MM.1S (cell line): ENCODE measurements around the gene HOXD9.

Experiments
- DNase-seq: peaks from one replicate; pipeline ENCODE4 v3.0.0-alpha.2; 2015
- H2AFZ ChIP-seq: fragments of 300-600 bp; sonication (generic); 2 replicates; pipeline ENCODE4 v1.6.0; 2016; ENCODE audit warnings: antibody characterized with exemption, low read length
- H3F3A ChIP-seq: fragments of 300-600 bp; sonication (generic); 2 replicates; pipeline ENCODE4 v1.6.1; 2016; ENCODE audit warnings: mild to moderate bottlenecking, antibody characterized with exemption, low read length, moderate library complexity, mixed read lengths; ENCODE audit not compliant: insufficient read depth
- H3K27ac ChIP-seq: fragments of 300-600 bp; sonication (generic); 2 replicates; pipeline ENCODE4 v1.5.1; 2016; ENCODE audit warnings: mild to moderate bottlenecking, low read length
- H3K27me3 ChIP-seq: fragments of 300-600 bp; sonication (generic); replicated peaks from 2 replicates; pipeline ENCODE4 v1.6.0; 2016; ENCODE audit warnings: low read length; ENCODE audit not compliant: insufficient read depth
- H3K36me3 ChIP-seq: fragments of 300-600 bp; sonication (generic); replicated peaks from 2 replicates; pipeline ENCODE4 v1.6.1; 2016; ENCODE audit warnings: mild to moderate bottlenecking, low read length, mixed read lengths; ENCODE audit not compliant: insufficient read depth
- H3K4me1 ChIP-seq: fragments of 300-600 bp; sonication (generic); 2 replicates; pipeline ENCODE4 v1.6.1; 2016; ENCODE audit warnings: low read length, mixed read lengths
- H3K4me2 ChIP-seq: fragments of 300-600 bp; sonication (generic); 2 replicates; pipeline ENCODE4 v1.6.0; 2016; ENCODE audit warnings: low read depth, low read length
- H3K4me3 ChIP-seq: fragments of 300-600 bp; sonication (generic); 2 replicates; pipeline ENCODE4 v1.5.1; 2016; ENCODE audit warnings: low read length, mixed read lengths
- H3K79me2 ChIP-seq: fragments of 300-600 bp; sonication (generic); 2 replicates; pipeline ENCODE4 v1.6.1; 2016; ENCODE audit warnings: mixed run types, low read length, mixed read lengths
- H3K9ac ChIP-seq: fragments of 300-600 bp; sonication (generic); 2 replicates; pipeline ENCODE4 v1.6.1; 2016; ENCODE audit warnings: low read length, mixed read lengths
- H3K9me2 ChIP-seq: fragments of 300-600 bp; sonication (generic); replicated peaks from 2 replicates; pipeline ENCODE4 v1.6.1; 2016; ENCODE audit warnings: mild to moderate bottlenecking, low read length, mixed read lengths; ENCODE audit not compliant: insufficient read depth
- H3K9me3 ChIP-seq: fragments of 300-600 bp; sonication (generic); replicated peaks from 2 replicates; pipeline ENCODE4 v1.6.1; 2016; ENCODE audit warnings: mild to moderate bottlenecking, low read length, mixed read lengths; ENCODE audit not compliant: insufficient read depth
- H4K20me1 ChIP-seq: fragments of 300-600 bp; sonication (generic); 2 replicates; pipeline ENCODE4 v1.6.1; 2016; ENCODE audit warnings: mild to moderate bottlenecking, low read length, moderate library complexity, mixed read lengths; ENCODE audit not compliant: insufficient read depth
- EZH2 ChIP-seq: fragments of 300-600 bp; sonication (generic); optimal IDR thresholded peaks from 2 replicates; pipeline ENCODE3; 2017; ENCODE audit warnings: low read depth, mild to moderate bottlenecking, antibody characterized with exemption, low read length, mixed read lengths
- EZH2phosphoT487 ChIP-seq: fragments of 300-600 bp; sonication (generic); IDR thresholded peaks from 2 replicates; pipeline ENCODE4 v1.6.1; 2018; ENCODE audit warnings: antibody characterized with exemption, low read length
- TF ChIP-seq, protein P1 (sequence below): fragments of 300-600 bp; sonication (generic); IDR thresholded peaks from 2 replicates; pipeline ENCODE4 v1.5.1; 2016; ENCODE audit warnings: antibody characterized with exemption, low read length, mixed read lengths

Gene HOXD9

DNA sequence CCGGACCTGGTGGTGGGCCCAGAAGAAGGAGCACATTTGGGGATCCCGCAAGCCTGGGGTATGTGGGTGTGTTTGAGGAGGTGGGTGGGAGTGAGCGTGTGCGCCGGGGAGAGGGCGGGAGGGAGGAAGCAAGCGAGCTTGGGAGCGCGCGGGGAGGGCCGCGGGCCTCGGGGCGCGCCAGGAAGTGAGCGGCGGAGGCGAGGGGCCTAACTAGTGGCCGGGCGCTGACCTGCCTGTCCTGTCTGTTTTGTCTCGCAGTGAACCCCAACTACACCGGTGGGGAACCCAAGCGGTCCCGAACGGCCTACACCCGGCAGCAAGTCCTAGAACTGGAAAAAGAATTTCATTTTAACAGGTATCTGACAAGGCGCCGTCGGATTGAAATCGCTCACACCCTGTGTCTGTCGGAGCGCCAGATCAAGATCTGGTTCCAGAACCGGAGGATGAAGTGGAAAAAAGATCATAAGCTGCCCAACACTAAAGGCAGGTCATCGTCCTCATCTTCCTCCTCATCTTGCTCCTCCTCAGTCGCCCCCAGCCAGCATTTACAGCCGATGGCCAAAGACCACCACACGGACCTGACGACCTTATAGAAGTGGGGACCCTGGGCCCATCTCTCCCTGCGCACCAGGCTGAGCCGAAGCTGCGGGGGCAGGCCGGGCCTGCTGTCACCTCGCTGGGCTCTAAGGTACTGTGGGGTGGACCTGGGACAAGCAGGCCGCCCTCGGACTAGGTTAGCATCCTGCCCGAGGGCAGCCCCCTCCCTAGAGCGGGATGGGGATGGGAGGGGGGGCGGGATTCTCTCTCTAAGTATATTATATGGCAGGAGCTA lies 30.0 kb downstream of the HOXD9 start:
- Histone ChIP-seq H3K4me1 (no peaks in the 10 kb centered on the region), H3K79me2 (no peaks in the 10 kb centered on the region), H3K4me3 (no peak overlapping the region), H3K36me3 (no peaks in the 10 kb centered on the region), H3K27ac (no peak overlapping the region), H3K9me2 (no peaks in the 10 kb centered on the region), H3K27me3 (peaks cover 15% of the 10 kb centered on the region), H2AFZ (no peak overlapping the region), H3K9me3 (no peaks in the 10 kb centered on the region), H4K20me1 (no peaks in the 10 kb centered on the region), H3K9ac (no peak overlapping the region), H3K4me2 (no peak overlapping the region), H3F3A (no peaks in the 10 kb centered on the region)
- no peak for DNase-seq
- no peak for TF ChIP-seq EZH2

DNA sequence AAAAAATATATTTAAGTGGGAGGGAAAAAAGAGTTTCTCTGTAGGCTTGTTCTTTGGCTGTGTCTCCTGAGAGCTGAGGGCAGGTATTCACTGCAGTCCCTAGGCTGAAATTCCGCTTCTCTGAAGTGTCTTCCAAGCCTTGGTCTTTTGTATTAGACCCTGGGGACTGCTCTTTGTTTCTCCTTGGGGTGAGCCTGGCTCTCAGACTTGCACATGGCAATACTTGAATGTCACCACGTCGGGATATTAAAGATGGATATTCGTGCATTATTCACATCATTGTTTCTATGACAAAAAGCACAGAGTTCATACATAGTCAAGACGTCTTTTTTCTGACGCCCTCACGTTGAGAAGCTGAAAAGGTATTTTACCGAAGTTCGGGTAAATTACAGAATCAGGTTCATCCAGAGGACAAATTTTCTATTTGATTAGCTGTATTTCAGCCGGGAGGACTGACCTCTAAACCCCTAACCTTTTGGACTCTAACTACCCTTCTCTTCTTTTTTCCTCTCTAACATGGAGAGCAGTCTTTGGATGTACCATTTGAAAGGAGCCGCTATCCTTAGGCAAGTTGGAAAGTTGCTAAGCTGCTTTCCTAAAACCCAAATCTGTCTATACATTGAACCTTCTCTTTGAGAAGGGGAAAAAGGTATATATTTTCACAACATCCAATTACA lies 32.2 kb downstream of the HOXD9 start:
- Histone ChIP-seq H3K9ac (no peak overlapping the region), H4K20me1 (no peaks in the 10 kb centered on the region), H3K27ac (no peak overlapping the region), H3K27me3 (peaks cover 11% of the 10 kb centered on the region), H3K9me3 (no peaks in the 10 kb centered on the region), H3K4me1 (no peaks in the 10 kb centered on the region), H3K79me2 (no peaks in the 10 kb centered on the region), H3K36me3 (no peaks in the 10 kb centered on the region), H3F3A (no peaks in the 10 kb centered on the region), H3K4me2 (no peak overlapping the region), H3K9me2 (no peaks in the 10 kb centered on the region), H3K4me3 (no peak overlapping the region), H2AFZ (no peak overlapping the region)
- no peak for DNase-seq
- TF ChIP-seq, protein P1, sequence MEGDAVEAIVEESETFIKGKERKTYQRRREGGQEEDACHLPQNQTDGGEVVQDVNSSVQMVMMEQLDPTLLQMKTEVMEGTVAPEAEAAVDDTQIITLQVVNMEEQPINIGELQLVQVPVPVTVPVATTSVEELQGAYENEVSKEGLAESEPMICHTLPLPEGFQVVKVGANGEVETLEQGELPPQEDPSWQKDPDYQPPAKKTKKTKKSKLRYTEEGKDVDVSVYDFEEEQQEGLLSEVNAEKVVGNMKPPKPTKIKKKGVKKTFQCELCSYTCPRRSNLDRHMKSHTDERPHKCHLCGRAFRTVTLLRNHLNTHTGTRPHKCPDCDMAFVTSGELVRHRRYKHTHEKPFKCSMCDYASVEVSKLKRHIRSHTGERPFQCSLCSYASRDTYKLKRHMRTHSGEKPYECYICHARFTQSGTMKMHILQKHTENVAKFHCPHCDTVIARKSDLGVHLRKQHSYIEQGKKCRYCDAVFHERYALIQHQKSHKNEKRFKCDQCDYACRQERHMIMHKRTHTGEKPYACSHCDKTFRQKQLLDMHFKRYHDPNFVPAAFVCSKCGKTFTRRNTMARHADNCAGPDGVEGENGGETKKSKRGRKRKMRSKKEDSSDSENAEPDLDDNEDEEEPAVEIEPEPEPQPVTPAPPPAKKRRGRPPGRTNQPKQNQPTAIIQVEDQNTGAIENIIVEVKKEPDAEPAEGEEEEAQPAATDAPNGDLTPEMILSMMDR: no peak
- TF ChIP-seq EZH2phosphoT487: no peak
- no peak for TF ChIP-seq EZH2

DNA sequence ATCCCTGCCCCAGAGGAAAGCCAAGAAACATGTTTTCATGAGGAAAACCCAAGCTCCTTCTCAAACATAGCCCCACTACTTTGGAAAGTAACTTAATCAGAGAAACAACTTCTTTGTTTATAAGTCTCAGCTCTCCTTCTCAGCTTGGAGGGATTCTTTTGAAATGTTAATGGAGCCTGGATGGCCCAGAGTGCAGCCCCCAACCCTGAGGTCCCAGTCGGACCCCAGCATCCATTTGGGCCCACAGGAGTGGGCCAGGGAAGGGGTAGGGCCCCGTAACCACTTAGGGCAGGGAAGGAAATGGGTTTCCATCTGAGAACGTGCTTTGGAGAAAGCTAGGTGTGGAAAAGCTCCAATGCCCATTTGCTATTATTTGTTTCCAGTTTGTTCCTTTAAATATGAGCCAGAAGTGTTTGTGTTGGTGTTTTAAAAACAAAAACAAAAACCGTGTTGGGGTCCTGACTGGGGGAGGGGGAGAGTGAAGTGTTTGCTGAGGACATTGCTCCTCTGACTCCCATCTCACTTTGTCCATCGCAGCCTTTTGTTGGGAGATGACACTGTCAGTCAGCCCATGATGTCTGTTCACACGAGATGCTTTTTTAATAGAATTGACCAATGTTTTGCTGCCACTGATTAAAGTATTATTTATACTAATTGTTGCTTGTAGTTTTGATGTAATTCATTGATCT lies 33.0 kb downstream of the HOXD9 start:
- Histone ChIP-seq H3K9ac (no peak overlapping the region), H3K4me3 (no peak overlapping the region), H3K4me2 (no peak overlapping the region), H3K4me1 (no peaks in the 10 kb centered on the region), H4K20me1 (no peaks in the 10 kb centered on the region), H2AFZ (no peak overlapping the region), H3K27me3 (peaks cover 3% of the 10 kb centered on the region), H3K9me3 (no peaks in the 10 kb centered on the region), H3K36me3 (no peaks in the 10 kb centered on the region), H3F3A (no peaks in the 10 kb centered on the region), H3K79me2 (no peaks in the 10 kb centered on the region), H3K9me2 (no peaks in the 10 kb centered on the region), H3K27ac (no peak overlapping the region)
- no peak for DNase-seq
- no peak for TF ChIP-seq EZH2phosphoT487
- no peak for TF ChIP-seq EZH2
- TF ChIP-seq, protein P1: no peak
